K562 (cell line): ENCODE results near the gene METTL24. TPM values are rescaled to one million over a fixed set of nuclear protein-coding genes. Genes with fewer than 3 reads are reported as not detected.
"Not testable (repeated sequence)": the region's sequence is repeated elsewhere in the genome, so short reads cannot be mapped to it uniquely, and the experiment has no call there.

Experiments
- ATAC-seq: fragments of 200-7000 bp; cut with Tn5 transposase; 3 replicates; pipeline ENCODE4 v1.9.1; 2020; ENCODE audit warnings: moderate library complexity
- BruUV-seq: library from RNA; stranded (reverse); fragments of 400-500 nt; replicated peaks from 2 replicates; lab custom pipeline; 2021; lab: Mats Ljungman, UMichigan
- CTCF ChIA-PET: fragments of 300-600 bp; formaldehyde crosslinking; extraction: SDS; loops from one replicate; lab custom pipeline; 2021; ENCODE audit warnings: low intra/inter-chr PET ratio; lab: Yijun Ruan, JAX
- POLR2A ChIA-PET: fragments of 300-600, 350-650 bp; sonication (Branson Sonifier 250); formaldehyde crosslinking; extraction: SDS; loops from one replicate; lab custom pipeline; 2021; ENCODE audit warnings: antibody characterized with exemption, inconsistent platforms; lab: Yijun Ruan, JAX
- DNase-seq, 4 experiments: peaks; one replicate each; pipeline versions ENCODE4 v3.0.0 to v3.0.0-alpha.2; 2011 to 2018; ENCODE audit warnings: low spot score in 3 of 4, mixed read lengths in 3 of 4; ENCODE audit errors: extremely low read depth in 1 of 4
- FAIRE-seq: peaks from 2 replicates; lab custom pipeline; 2011; peaks lifted over from hg19 to GRCh38; lab: Jason Lieb, UNC
- H2AFZ ChIP-seq: 2 replicates; pipeline ENCODE4 v1.6.0; 2011; ENCODE audit warnings: low read depth, low read length, control low read depth, inconsistent platforms
- H3K27ac ChIP-seq: fragments of 200-600 bp; 3 replicates; pipeline ENCODE4 v1.8.0; 2011; ENCODE audit warnings: low read depth, mild to moderate bottlenecking, control low read depth, inconsistent platforms, low read length, moderate library complexity, mixed read lengths; ENCODE audit errors: extremely low read depth
- H3K27me3 ChIP-seq, 2 experiments: fragments of 300-600 bp in 1 of 2; 2 replicates in 1 of 2; 3 replicates in 1 of 2; pipeline versions ENCODE4 v1.6.0 to v1.8.0; 2011; ENCODE audit warnings: inconsistent platforms in 2 of 2, low read length in 2 of 2, mild to moderate bottlenecking in 1 of 2, mixed read lengths in 1 of 2, moderate library complexity in 1 of 2; ENCODE audit not compliant: control insufficient read depth in 2 of 2, insufficient read depth in 2 of 2
- H3K36me3 ChIP-seq: fragments of 300-600 bp; 3 replicates; pipeline ENCODE4 v1.8.0; 2011; ENCODE audit warnings: mild to moderate bottlenecking, low read length, inconsistent platforms; ENCODE audit not compliant: control insufficient read depth, insufficient read depth
- H3K4me1 ChIP-seq, 2 experiments: fragments of 200-600 bp in 1 of 2; replicated peaks in 1 of 2; 2 replicates in 1 of 2; 3 replicates in 1 of 2; pipeline versions ENCODE4 v1.5.1 to v1.8.0; 2011; ENCODE audit warnings: inconsistent platforms in 2 of 2, low read length in 2 of 2, mild to moderate bottlenecking in 1 of 2, mixed read lengths in 1 of 2, moderate library complexity in 1 of 2; ENCODE audit not compliant: control insufficient read depth in 2 of 2, insufficient read depth in 2 of 2
- H3K4me2 ChIP-seq: 2 replicates; pipeline ENCODE4 v1.6.1; 2011; ENCODE audit warnings: low read length, control low read depth, inconsistent platforms, mixed read lengths; ENCODE audit not compliant: insufficient read depth
- H3K4me3 ChIP-seq: fragments of 200-600 bp; sonication (generic), shearing (Covaris generic); 2 replicates; pipeline ENCODE4 v1.5.1; 2016; ENCODE audit warnings: control low read depth, inconsistent platforms
- H3K79me2 ChIP-seq: fragments of 200-600 bp; 3 replicates; pipeline ENCODE4 v1.8.0; 2011; ENCODE audit warnings: low read length, inconsistent platforms; ENCODE audit not compliant: control insufficient read depth, insufficient read depth
- H3K9ac ChIP-seq, 2 experiments: 2 replicates each; pipeline versions ENCODE4 v1.6.0 to v1.6.1; 2011; ENCODE audit warnings: low read depth in 2 of 2, low read length in 2 of 2, control low read depth in 1 of 2, inconsistent platforms in 1 of 2, mild to moderate bottlenecking in 1 of 2, mixed read lengths in 1 of 2; ENCODE audit not compliant: insufficient read depth in 1 of 2
- H3K9me1 ChIP-seq: one replicate; pipeline ENCODE4 v1.6.0; 2011; ENCODE audit warnings: inconsistent platforms, mild to moderate bottlenecking, low read length, moderate library complexity; ENCODE audit not compliant: control insufficient read depth, insufficient read depth
- H3K9me3 ChIP-seq: replicated peaks from 2 replicates; pipeline ENCODE4 v1.5.1; 2011; ENCODE audit warnings: low read depth, low read length, inconsistent platforms; ENCODE audit not compliant: control insufficient read depth, insufficient read depth
- H4K20me1 ChIP-seq: replicated peaks from 2 replicates; pipeline ENCODE4 v1.6.1; 2011; ENCODE audit warnings: low read length, inconsistent platforms, mixed read lengths; ENCODE audit not compliant: control insufficient read depth, insufficient read depth
- SPI1 ChIP-seq: IDR thresholded peaks from 2 replicates; pipeline ENCODE4 v1.6.1; 2011; ENCODE audit warnings: low read depth, low read length, control low read depth, borderline replicate concordance
- ZNF431 ChIP-seq: sonication (generic); formaldehyde crosslinking; IDR thresholded peaks from 2 replicates; pipeline ENCODE4 v1.8.0; 2022; ENCODE audit warnings: mild to moderate bottlenecking, missing genetic modification reagents
- WGBS: fragments of 100-300 bp; shearing (Covaris generic); methylation state at CpG from one replicate; pipeline ENCODE4 v1.1.6; 2016; ENCODE audit warnings: low coverage, mixed read lengths; ENCODE audit not compliant: insufficient coverage; ENCODE audit errors: missing lambda C conversion rate; 5-methylcytosine and 5-hydroxymethylcytosine counted together
- in situ Hi-C: fragments of 300-500 bp; cut with MboI; formaldehyde crosslinking; loops from 4 replicates; pipeline ENCODE4 v1.15.0; 2018; ENCODE audit warnings: inconsistent platforms, mixed read lengths
- intact Hi-C: fragments of 100-400 bp; cut with micrococcal nuclease; formaldehyde crosslinking; loops from 2 replicates; pipeline ENCODE4 v1.14.2; 2022
- polyA plus RNA-seq, 8 experiments: library from polyadenylated mRNA; depleted of rRNA in 4 of 8; stranded (reverse) in 5 of 8; unstranded in 3 of 8; fragments of >200 nt; fragmentation: Nextera tagmentation in 2 of 8; fragmentation: Illumina TruSeq in 1 of 8; extraction: Ambion mirVana in 2 of 8; extraction: Trizol in 1 of 8; gene quantifications; 2 replicates each; pipeline versions ENCODE4 v1.2.1 to v1.2.3, GENCODE V29; 2011 to 2014; ENCODE audit warnings: inconsistent platforms in 1 of 8, missing spikeins in 1 of 8
- total RNA-seq, 7 experiments: library from RNA; depleted of rRNA in 6 of 7; stranded (reverse); fragments of >200 nt in 6 of 7; fragmentation: Illumina TruSeq in 2 of 7; extraction: Trizol in 2 of 7; gene quantifications; 2 replicates each; pipeline versions ENCODE4 v1.2.1 to v1.2.3, GENCODE V29; 2011 to 2021; ENCODE audit warnings: low replicate concordance in 1 of 7
- TF ChIP-seq, protein P1 (sequence below): IDR thresholded peaks from 2 replicates; pipeline ENCODE4 v1.6.1; 2016; ENCODE audit warnings: missing genetic modification characterization, missing compliant biosample characterization

Gene METTL24
- total and polyA plus RNA-seq, 9 of the 15 experiments (the other 6 are each of a cell fraction or from before 2014, with no cell fraction given), result not detected

DNA sequence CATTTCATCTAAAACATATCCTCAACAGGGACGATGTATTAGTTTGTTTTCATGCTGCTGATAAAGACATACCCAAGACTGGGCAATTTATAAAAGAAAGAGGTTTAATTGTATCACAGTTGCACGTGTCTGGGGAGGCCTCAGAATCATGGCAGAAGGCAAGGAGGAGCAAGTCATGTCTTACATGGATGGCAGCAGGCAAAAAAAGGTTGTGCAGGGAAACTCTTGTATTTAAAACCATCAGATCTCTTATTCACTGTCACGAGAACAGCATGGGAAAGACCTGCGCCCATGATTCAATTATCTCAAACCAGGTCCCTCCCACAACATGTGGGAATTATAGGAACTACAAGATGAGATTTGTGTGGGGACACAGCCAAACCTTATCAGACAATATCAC is 48.7 kb downstream of the METTL24 start:
- H3K9ac ChIP-seq, H3K79me2 ChIP-seq, H2AFZ ChIP-seq, H3K27ac ChIP-seq, H3K9me3 ChIP-seq, CTCF ChIA-PET, in situ Hi-C loops, H3K36me3 ChIP-seq, FAIRE-seq, DNase-seq, H3K4me2 ChIP-seq, H3K4me3 ChIP-seq, POLR2A ChIA-PET, H3K27me3 ChIP-seq, intact Hi-C loops, H4K20me1 ChIP-seq, BruUV-seq, H3K4me1 ChIP-seq, ATAC-seq, H3K9me1 ChIP-seq: not testable (repeated sequence)
- WGBS, result 0% methylated on average over 4 of the region's 4 CpGs
- TF ChIP-seq ZNF431 (CRISPR knock-in tag), result peak; percentile 93
- TF ChIP-seq, all 486 proteins: peak for 1; not testable (repeated sequence) for 485

DNA sequence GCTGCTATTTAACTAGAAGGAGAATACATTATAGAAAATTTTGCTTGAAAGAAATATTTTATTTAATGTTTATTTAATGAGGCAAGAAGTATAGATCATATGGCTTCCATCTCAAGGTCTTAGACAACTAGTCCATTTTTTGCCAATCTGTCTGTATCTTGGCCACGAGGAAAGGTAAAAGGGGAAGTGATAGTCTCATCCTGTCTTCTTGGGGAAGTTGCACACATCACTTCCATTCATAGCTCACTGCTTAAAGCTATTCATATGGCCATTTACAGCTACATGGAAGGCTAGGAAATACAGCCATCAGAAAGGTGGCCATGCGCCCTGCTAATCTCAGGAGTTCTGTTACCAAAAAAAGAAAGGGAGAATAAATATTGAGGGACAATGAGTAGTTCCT is 50.8 kb downstream of the METTL24 start:
- no peaks in the 10 kb centered on the region for H3K9me3 ChIP-seq
- H3K4me2 ChIP-seq, result no peak overlapping the region
- H3K4me1 ChIP-seq, result no peaks in the 10 kb centered on the region
- POLR2A ChIA-PET, result no interaction called here
- no peak overlapping the region for H3K27ac ChIP-seq
- DNase-seq (no peak), ATAC-seq (no peak), FAIRE-seq (no peak)
- 0% methylated on average over 2 of the region's 2 CpGs for WGBS
- no peaks in the 10 kb centered on the region for H4K20me1 ChIP-seq
- TF ChIP-seq SPI1, result peak; percentile 77
- TF ChIP-seq, protein P1, sequence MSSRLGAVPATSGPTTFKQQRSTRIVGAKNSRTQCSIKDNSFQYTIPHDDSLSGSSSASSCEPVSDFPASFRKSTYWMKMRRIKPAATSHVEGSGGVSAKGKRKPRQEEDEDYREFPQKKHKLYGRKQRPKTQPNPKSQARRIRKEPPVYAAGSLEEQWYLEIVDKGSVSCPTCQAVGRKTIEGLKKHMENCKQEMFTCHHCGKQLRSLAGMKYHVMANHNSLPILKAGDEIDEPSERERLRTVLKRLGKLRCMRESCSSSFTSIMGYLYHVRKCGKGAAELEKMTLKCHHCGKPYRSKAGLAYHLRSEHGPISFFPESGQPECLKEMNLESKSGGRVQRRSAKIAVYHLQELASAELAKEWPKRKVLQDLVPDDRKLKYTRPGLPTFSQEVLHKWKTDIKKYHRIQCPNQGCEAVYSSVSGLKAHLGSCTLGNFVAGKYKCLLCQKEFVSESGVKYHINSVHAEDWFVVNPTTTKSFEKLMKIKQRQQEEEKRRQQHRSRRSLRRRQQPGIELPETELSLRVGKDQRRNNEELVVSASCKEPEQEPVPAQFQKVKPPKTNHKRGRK (tag), result no peak
- in situ Hi-C loops, result no loop called here
- H3K9ac ChIP-seq, result no peak overlapping the region
- no peak overlapping the region for H2AFZ ChIP-seq
- intact Hi-C loops, result no loop called here
- CTCF ChIA-PET, result no interaction called here
- H3K27me3 ChIP-seq, result no peaks in the 10 kb centered on the region; a peak in 1 of 5 replicates
- no peak overlapping the region for H3K4me3 ChIP-seq
- no TSS peak for BruUV-seq
- H3K36me3 ChIP-seq, result no peaks in the 10 kb centered on the region
- H3K9me1 ChIP-seq, result no peaks in the 10 kb centered on the region
- H3K79me2 ChIP-seq, result no peaks in the 10 kb centered on the region
